C4-2B (cell line): ENCODE data around the gene NSD2.
"Not testable (repeated sequence)": the region's sequence is repeated elsewhere in the genome, so short reads cannot be mapped to it uniquely, and the experiment has no call there.

Source experiments
- H3K27ac ChIP-seq: fragments of 450-650 bp; 2 replicates; pipeline ENCODE4 v1.5.1; 2017
- ZFX ChIP-seq: fragments of 450-650 bp; IDR thresholded peaks from 2 replicates; pipeline ENCODE4 v1.6.1; 2017
- TF ChIP-seq, protein P1 (sequence below): fragments of 450-650 bp; conservative IDR thresholded peaks from 2 replicates; pipeline ENCODE4 v1.5.1; 2017; ENCODE audit warnings: mild to moderate bottlenecking

NSD2 gene

DNA sequence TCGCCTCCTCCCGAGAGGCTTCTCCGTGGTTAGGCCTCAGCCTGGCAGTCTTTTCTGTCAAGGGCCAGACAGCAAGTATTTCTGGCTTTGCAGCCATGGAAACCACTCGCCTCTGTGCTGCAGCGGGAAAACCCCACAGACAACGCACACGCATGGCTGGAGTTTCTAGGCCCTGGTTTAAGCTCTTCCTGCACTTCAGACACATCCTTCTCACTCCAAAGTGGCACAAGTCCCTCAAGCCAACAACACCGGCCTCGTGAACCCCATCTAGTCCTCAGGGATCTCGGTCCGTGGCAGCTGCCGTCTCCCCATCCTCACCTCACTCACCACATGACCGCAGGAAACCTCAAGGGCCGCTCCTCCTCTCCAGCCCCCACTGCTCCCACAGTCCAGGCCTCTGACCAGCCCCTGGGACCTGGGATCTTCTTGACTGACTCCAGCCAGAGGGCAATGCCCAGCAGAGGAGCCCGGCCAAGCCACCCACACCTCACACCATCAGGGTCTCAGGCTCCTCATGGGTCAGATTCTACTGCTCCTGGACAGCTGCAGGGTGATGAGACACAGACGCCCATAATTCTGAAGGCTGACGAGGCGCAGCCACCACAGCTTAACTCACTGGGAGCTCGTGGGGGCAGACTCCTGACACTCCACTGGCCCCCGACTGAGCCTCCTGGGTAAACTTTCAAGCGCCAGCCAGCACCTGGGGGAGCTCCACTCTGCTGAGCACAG lies 37.0 kb upstream of the NSD2 start:
- no peak overlapping the region for H3K27ac ChIP-seq
- no peak for TF ChIP-seq ZFX
- TF ChIP-seq, protein P1, sequence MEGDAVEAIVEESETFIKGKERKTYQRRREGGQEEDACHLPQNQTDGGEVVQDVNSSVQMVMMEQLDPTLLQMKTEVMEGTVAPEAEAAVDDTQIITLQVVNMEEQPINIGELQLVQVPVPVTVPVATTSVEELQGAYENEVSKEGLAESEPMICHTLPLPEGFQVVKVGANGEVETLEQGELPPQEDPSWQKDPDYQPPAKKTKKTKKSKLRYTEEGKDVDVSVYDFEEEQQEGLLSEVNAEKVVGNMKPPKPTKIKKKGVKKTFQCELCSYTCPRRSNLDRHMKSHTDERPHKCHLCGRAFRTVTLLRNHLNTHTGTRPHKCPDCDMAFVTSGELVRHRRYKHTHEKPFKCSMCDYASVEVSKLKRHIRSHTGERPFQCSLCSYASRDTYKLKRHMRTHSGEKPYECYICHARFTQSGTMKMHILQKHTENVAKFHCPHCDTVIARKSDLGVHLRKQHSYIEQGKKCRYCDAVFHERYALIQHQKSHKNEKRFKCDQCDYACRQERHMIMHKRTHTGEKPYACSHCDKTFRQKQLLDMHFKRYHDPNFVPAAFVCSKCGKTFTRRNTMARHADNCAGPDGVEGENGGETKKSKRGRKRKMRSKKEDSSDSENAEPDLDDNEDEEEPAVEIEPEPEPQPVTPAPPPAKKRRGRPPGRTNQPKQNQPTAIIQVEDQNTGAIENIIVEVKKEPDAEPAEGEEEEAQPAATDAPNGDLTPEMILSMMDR: no peak

DNA sequence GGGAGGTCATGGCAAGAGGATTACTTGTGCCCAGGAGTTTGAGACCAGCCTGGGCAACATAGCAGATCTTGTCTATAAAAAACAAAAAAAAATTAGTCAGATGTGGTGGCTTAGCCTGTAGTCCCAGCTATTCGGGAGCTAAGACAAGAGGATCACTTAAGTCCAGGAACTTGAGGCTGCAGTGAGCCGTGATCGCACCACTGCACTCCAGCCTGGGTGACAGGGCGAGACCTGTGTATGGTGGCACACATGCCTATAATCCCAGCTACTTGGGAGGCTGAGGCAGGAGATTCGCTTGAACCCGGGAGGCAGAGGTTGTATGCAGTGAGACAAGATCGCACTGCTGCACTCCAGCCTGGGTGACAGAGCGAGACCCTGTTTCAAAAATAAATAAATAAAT lies 35.4 kb upstream of the NSD2 start:
- H3K27ac ChIP-seq: not testable (repeated sequence)

DNA sequence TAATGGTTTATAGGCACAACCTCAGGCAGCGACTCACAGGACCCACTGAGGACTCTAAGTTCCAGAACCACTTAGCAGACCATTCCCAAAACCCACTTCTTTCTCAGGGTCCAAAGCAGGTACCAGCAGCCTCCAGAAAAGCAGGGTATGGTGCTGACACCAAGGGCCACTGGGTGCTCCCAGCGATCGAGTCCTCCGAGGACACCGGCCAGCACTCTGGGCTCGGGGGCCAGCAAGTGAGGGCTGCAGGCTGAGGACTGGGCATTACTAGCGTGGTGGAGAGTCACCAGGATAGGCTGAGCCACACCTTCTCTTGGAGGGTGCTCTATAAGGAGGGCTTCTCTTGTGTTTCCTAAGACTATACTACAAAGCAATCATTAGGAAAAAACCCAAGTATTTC lies 34.5 kb upstream of the NSD2 start:
- H3K27ac ChIP-seq: no peak overlapping the region
- no peak for TF ChIP-seq ZFX
- TF ChIP-seq, protein P1: no peak

DNA sequence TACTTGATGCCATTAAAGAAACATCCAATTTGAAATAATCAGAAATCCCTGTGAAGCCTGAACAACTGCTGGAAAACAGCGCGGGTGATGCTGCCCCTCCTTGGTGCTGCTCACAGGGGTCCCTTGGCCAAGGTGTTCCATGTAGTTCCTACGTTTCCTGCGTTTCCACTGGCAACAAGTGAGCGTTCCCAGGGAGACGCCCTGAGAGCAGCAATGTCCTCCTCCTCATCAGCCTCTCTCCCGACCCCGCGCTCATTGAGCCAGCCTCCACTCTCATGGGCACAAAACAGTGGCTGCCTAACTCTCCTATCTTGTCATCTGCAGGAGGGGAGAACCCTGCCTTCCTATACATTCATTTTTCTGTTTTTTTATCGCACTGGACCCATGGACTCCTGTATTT lies 34.1 kb upstream of the NSD2 start:
- H3K27ac ChIP-seq: no peak overlapping the region
- no peak for TF ChIP-seq ZFX
- TF ChIP-seq, protein P1: no peak

DNA sequence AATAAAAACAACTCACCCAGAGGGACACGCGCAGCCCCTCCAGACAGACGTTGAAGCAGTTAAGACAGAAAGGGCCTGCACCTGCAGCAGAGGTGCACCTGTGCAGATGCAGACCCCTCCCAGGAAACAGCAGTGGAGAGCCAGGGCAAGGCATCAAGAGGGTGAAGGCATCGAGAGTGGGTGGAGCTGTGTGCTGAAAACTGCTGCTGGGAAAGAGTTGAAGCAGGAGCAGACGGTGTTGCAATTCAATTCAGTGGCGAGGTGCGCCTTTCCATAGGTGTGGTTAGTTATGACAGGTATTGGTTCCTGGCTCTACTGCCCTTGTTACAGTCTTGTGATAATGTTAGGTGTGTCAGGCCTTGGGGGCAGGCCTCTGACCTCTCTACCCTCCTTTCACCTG lies 31.9 kb upstream of the NSD2 start:
- TF ChIP-seq, protein P1: no peak
- TF ChIP-seq ZFX: no peak
- no peak overlapping the region for H3K27ac ChIP-seq

DNA sequence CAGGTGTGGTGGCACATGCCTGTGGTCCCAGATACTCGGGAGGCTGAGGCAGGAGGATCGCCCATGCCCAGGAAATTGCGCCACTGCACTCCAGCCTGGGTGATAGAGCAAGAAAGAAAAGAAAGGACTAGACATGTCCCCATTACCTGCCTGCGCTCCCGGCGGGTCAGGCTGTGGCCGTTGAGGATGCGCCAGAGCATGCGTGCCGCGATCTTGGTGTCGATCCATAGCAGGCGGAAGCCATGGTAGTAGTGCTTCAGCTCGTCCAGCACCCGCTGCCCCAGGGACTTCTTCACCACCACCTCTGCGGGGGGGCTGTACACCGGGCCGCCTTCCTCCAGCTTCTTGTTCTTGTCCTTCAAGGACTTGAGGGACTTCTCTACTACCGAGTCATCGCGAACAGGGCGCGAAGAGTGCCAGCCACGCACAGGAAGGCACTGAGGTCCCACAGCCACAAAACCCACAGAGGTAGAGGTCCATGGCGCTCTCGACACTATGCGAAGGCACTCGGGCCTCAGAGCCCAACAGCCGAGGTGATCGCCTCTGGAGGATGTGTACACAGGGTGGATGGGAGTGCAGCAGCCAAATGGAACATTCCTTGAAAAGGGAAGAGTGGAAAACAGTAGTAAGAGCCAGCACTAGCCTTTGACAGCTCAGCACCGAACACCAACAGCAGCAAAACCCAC lies 29.8 kb upstream of the NSD2 start:
- H3K27ac ChIP-seq: no peak overlapping the region
- TF ChIP-seq, protein P1: no peak
- TF ChIP-seq ZFX: no peak

DNA sequence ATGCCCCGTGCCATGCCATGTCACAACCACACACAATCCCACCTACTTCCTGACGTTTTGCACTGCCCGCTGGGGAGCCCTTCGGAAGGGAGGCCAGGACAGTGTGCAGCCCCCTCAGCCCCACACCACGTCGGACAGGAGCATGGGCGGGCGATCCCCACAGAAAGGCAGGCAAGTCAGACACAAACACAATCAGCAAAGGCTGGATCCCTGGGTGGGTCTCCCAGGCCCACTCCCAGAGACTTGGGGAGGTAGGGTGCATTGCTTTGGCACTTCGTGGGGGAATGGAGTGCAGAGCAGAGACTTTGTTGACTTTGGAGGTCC lies 29.3 kb upstream of the NSD2 start:
- H3K27ac ChIP-seq: no peak overlapping the region
- no peak for TF ChIP-seq ZFX
- TF ChIP-seq, protein P1: no peak
